ENCODE measurements around the gene ADAMTS8. TPM values are rescaled to one million over a fixed set of nuclear protein-coding genes. Genes with fewer than 3 reads are reported as not detected.

ADAMTS8 gene
- total and polyA plus RNA-seq, 4 donors, result 0.02 to 0.08 (median 0.07) TPM; not detected in 1

GRCh38 chr11:130415731-130416529, 12.5 kb downstream of the ADAMTS8 start:
- no peak for DNase-seq (ENCODE audit: low spot score)
- 90% methylated on average over 37 of the region's 37 CpGs for WGBS

More at GRCh38 chr11:130415731-130416529, 12.5 kb downstream of the ADAMTS8 start:
- Histone ChIP-seq H3K4me3 (ENCODE audit: low read depth in 1 of 3, low read length in 3 of 3) (no peak overlapping the region), H3K27ac (ENCODE audit: low read depth in 1 of 2, low read length in 2 of 2) (no peak overlapping the region), H3K27me3 (ENCODE audit: control insufficient read depth in 4 of 4, insufficient read depth in 4 of 4, low read length in 3 of 4) (no peaks in the 10 kb centered on the region), H3K9ac (ENCODE audit: low read depth in 1 of 2, low read length in 2 of 2) (no peak overlapping the region), H3K36me3 (ENCODE audit: control insufficient read depth in 4 of 4, insufficient read depth in 3 of 4, low read depth in 1 of 4, low read length in 3 of 4) (no peaks in the 10 kb centered on the region), H3K9me3 (ENCODE audit: control insufficient read depth in 4 of 4, low read length in 3 of 4) (no peaks in the 10 kb centered on the region), H3K4me1 (ENCODE audit: control insufficient read depth in 4 of 4, insufficient read depth in 4 of 4, low read length in 3 of 4) (peaks cover 0 to 5% (median 0%) of the 10 kb centered on the region in 4 donors)
- TF ChIP-seq NR2F2 (IDR thresholded peaks at IDR 0.05) (no peak), ZBTB33 (IDR thresholded peaks at IDR 0.05) (no peak), CTCF (IDR thresholded peaks at IDR 0.05; ENCODE audit: low read depth, low read length, missing input control) (no peak), JUND (IDR thresholded peaks at IDR 0.05) (no peak), TAF1 (conservative IDR thresholded peaks at IDR 0.05) (no peak), HNF4A (conservative IDR thresholded peaks at IDR 0.05) (no peak), YY1 (IDR thresholded peaks at IDR 0.05) (no peak), FOXA2 (IDR thresholded peaks at IDR 0.05) (no peak), REST (IDR thresholded peaks at IDR 0.05) (no peak), EGR1 (IDR thresholded peaks at IDR 0.05; ENCODE audit: low read depth in 2 of 2) (no peak), ATF3 (IDR thresholded peaks at IDR 0.05) (no peak)

Measured in liver (tissue), 9 donors.